Left cardiac atrium (tissue), 4 donors: ENCODE results near the gene PRDX3. TPM values are rescaled to one million over a fixed set of nuclear protein-coding genes. Genes with fewer than 3 reads are reported as not detected.

Experiments
- ATAC-seq, 2 donors: fragments of 200-7000 bp; cut with Tn5 transposase; one replicate each; pipeline ENCODE4 v1.9.1; 2020; ENCODE audit warnings: mild to moderate bottlenecking in 2 of 2, moderate library complexity in 2 of 2
- DNase-seq: peaks from one replicate; pipeline ENCODE4 v3.0.0-alpha.2; 2020
- intact Hi-C, 2 donors: fragments of 100-400 bp; cut with DNase I; formaldehyde crosslinking; loops; one replicate each; pipeline versions ENCODE4 v1.14.1 to v1.15.1; 2022 to 2023
- long read RNA-seq: library from polyadenylated mRNA; unstranded; transcript quantifications from one replicate; pipeline ENCODE4 v2.0.0, GENCODE V29; 2021
- total RNA-seq, 2 donors: library from RNA; stranded (reverse); fragmentation: NEBNext Ultra II Directional; extraction: Animal tissue kit (Norgen Biotek cat#: 25700); gene quantifications; one replicate each; pipeline ENCODE4 v1.2.1, GENCODE V29; 2021
- donor health status: DM: no; HTN: yes; CAD: no.
- donor health status: DM: no; HTN: yes; CAD: no; lungs with severe emphysema.
- donor health status: DM: yes; HTN: yes; CAD: no.
- donor health status: Dilated cardiomyopathy.

PRDX3 gene
- 100 to 1,000 TPM; 162 to 183 TPM for total RNA-seq
- long read RNA-seq, transcript PRDX3-201 (7 exons, 1,591 nt) = major isoform, 475 of 486 reads
- long read RNA-seq, partial matches to known transcripts = 4 of 486 reads
- long read RNA-seq, other reads (novel, unspliced or antisense) = 6 of 486 reads

DNA sequence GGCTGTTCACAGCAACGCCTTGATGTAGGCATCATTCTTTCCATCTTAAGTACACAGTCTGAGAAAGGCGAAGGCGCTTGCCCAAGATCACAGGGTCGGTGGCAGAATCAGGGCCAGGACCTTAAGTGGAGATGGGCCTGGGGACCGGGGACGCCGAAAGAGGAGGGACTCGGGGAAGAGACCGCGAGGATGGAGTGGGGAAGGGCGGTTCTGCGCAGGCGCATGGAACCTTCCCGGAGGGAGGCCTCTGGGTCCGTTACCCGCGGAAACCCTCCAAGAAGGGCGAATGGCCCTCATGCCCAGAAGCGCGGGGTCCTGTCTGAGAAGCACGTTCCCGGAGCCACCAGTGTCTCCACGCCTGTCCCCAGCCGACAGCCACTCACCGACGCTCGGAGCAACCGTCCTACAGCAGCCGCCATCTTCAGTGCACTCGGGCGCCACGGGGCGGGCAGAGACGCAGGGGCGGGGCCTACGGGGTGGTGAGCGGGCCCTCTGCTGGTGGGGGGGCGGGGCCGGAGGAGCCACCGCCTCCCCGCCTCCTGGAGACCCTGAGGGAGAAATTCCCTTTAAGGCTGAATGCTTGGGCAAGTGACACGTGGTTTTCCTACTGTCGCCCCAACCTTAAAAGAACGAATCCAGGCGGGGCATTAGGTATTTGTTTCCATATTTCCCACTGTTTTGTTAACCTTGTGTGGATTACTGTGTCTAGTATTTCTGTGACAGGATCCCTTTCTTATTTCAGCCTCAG is at the start of gene PRDX3:
TSS of gene PRDX3 (minus strand) at position 441 of the 748 bp plus-strand sequence. CDS start at position 419, 22 bp downstream.
- intact Hi-C loops = no loop called here
- ATAC-seq = peak; percentile 99 to 100
- DNase-seq = peak; percentile 95

DNA sequence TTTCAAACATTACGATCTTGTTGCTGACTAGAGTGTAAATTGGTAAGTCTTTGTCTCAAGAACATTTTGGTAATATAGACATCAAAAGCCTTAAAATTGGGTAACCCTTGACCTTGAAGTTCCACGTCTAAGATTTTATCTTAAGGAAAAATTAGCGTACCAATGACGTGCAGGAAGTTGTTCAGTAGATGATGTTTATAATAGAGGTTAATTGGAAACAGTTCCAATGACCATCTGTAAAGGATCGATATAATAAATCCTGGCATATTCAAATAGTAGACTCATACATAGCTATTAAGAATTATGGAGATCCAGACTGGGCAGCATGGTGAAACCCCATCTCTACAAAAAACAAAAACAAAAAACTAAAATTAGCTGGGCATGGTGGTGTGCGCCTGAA is 49.2 kb upstream of the PRDX3 start:
- ATAC-seq (no peak), DNase-seq (no peak)

DNA sequence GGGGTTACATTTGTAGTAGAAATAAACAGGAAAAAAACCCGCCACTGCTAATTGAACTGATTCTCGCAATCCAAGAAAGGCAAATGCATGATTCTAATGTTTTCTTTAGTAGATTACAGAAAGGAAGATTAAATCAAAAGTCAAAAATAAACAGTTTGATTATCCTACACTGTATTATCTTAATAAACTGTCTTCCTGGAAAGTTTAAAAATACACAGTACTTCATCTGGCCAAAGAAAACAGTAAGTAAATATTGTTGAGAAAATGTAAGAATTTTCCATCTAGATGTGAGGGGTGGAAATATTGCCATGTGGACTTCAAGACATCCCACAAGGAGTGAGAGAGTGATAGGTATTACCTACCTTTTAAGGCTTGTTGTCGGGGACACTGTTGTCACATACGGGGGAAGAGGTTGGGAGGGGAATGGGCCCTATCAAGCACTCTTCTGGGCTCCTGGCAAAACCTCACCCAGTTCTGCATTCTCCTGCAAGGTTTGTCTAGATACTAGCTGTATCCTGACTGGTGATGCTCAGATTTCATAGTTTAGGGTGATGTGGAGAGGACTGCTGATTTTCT is 46.6 kb upstream of the PRDX3 start:
- DNase-seq (no peak), ATAC-seq (no peak)
- intact Hi-C loops = no loop called here

More for the DNA sequence above, 49.2 kb upstream of the PRDX3 start:
- intact Hi-C loops = no loop called here

DNA sequence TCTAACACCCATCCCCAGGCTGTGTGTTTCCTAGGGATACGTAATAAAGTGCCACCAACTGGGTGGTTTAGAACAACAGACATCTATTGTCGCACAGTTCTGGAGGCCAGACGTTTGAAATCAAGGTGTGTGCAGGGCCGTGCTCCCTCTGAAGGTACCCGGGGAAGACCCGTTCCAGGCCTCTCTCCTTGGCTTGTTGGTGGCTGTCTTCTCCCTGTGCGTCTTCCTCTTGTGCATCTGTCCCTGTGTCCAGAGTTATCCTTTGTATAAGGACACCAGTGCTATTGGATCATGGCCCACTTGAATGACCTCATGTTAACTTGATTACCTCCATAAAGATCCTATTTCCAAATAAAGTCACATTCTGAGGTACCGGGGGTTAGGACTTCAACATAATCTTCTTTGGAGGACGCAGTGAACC is 44.4 kb upstream of the PRDX3 start:
- intact Hi-C loops = no loop called here
- DNase-seq (no peak), ATAC-seq (peak in 1 of 2 donors; percentile 6)

DNA sequence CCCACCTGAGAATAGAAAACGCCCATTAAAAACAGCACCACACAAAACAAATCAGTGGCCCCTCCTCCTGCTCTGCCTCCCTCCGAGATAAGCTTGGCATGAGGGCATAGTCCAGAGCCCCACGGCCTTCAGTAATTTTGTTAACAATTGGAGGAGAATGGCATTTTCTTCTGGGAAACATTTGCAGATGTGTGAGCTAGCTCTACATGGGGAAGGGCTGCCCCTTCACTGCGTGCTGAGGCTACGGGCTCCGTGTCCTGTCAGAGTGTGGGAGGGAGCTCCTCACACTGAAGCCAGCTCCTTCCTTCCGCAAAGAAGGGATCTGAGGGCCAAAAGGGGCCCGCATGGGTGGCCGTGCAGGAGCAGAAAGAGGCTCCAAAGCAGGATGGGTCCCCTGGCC is 43.9 kb upstream of the PRDX3 start:
- intact Hi-C loops = no loop called here
- peak; percentile 55 to 72 for ATAC-seq
- DNase-seq = no peak

DNA sequence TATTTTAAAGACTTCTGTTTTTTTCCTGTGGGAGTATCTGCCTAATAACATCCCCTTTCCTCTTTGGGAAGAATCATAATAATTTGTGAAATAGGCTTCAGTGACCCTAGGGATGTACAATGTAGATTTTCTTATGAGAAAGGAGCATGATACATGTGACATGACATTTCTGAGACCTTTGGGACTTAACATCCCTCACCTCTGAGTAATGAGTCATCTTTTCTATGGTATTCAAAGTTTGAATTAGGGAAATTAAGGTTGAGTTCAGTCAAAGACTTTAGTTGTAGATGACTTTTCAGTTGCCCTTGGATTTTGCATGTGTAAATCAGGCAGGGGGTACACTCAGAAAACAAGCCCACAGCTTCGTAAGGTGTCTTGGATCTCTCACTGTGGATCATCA is 43.1 kb upstream of the PRDX3 start:
- DNase-seq (no peak), ATAC-seq (no peak)
- intact Hi-C loops = no loop called here

DNA sequence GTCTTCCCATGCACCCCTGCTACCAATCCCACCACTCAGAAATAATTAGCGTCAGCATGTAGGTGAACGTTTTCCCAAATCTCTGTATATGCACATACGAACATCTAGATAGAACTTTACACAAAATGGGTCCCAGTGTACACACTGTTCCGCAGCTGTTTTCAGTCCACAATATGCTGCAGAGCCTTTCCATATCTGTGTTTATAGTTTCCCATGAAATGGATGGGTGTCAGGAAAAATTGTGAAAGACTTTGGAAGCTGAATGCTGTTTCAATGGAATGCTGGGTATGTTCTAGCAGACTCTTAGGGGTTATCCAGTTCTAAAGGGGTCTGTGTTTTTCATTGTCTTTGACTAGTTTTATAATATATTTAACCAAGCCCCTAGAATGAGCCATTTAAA is 42.6 kb upstream of the PRDX3 start:
- ATAC-seq (peak; percentile 25 to 32), DNase-seq (no peak)
- intact Hi-C loops = no loop called here

DNA sequence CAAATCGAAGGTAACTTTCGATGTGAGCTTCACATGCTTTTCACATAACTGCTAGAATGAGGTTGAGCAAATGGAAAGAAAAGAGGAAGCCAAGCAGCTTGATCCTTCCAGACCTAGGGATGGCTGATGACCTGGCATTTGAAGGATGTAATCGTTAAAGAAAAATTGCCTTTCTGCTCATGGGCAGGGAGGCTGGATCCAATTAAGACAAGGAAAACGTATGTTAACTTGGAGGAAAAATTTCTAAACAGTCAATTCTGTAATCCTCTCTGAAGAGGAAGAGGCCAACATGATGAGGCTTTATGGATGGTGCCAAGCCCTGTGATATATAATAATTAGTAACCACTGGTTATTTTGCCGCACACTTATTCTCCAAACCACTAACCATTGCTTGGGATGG is 41.3 kb upstream of the PRDX3 start:
- intact Hi-C loops = no loop called here
- ATAC-seq (no peak), DNase-seq (no peak)

DNA sequence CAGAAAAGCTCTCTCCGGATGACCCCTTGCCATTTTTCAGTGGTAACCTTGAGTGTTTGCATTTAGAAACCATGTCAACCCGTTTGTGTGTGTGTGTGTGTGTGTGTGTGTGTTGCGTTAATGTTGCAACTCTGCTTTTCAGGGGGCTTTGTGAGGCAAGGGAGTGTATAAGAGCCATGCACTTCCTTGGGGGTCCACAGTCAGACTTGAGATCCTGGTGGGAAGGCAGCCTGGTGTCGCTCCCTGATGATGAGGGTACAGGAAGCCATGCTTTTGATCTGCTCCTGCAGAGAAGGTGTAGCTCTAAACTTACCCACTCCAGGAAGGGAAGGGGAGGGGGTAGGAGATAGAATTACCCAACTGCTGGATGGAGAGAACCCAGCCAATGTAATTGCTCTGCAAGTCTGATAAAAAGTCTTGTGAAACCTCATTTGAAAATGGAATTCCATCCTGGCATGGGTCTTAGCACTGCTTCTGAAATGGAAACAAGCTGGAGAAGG is 39.4 kb upstream of the PRDX3 start:
- no peak for DNase-seq
- intact Hi-C loops = no loop called here
- peak; percentile 67 to 72 for ATAC-seq

DNA sequence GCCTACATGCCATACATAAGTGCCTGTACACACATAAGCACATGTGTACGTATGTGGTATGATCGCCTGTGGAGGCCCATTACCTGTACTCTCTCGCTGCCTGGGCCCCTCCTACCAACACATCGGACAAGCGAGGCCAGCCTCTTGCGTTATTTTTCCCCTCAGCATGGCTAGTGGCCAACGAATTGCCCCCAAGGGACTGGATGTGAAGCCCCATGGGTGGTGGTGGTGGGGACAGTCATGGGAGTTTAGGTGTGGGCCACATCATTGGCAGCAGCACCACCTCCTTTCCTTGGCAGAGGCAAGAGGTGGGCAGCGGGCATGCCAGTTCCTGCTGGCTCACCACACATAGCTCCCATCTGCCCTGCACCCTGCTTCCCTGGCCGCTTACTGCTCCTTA is 38.8 kb upstream of the PRDX3 start:
- ATAC-seq (no peak), DNase-seq (no peak)
- intact Hi-C loops = no loop called here

DNA sequence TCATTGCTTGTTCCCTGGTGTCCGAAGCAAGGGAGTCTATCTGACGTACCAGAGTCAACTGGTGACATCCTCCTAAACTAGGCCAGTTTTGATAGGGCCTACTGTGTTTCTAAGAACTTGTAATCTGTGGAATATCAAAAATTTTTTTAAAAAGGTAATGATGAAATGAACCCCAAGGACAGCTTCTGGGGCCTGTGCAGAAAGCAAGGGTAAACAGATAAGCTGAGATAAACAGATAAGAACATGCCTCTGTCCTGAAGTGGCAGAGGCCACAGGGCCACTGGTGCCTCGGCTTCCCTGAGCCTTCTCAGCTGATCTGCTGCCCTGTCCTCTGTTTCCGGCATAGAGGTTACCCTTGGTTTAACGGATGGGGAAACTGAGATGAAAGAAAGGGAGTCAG is 37.5 kb upstream of the PRDX3 start:
- DNase-seq (no peak), ATAC-seq (no peak)
- intact Hi-C loops = no loop called here

DNA sequence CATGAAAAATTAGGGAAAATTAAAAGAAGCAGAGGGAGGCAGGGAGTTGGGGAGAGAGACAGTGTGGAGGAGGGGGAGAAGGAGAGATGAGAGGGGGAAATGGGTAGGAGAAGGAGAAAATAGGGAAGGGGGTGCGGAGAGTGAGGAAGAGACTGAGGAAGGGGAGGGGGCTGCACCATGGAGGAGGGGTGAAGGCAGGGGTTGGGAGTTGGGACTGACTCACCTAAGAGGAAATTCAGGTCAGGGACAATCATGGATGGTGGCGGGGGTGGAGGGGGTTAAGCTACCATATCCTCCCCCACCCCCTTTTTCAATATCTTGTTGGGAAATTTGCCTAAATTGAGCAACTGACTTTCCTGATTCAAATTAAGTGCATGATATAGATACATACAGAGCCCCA is 36.8 kb upstream of the PRDX3 start:
- ATAC-seq (no peak), DNase-seq (no peak)
- intact Hi-C loops = no loop called here

DNA sequence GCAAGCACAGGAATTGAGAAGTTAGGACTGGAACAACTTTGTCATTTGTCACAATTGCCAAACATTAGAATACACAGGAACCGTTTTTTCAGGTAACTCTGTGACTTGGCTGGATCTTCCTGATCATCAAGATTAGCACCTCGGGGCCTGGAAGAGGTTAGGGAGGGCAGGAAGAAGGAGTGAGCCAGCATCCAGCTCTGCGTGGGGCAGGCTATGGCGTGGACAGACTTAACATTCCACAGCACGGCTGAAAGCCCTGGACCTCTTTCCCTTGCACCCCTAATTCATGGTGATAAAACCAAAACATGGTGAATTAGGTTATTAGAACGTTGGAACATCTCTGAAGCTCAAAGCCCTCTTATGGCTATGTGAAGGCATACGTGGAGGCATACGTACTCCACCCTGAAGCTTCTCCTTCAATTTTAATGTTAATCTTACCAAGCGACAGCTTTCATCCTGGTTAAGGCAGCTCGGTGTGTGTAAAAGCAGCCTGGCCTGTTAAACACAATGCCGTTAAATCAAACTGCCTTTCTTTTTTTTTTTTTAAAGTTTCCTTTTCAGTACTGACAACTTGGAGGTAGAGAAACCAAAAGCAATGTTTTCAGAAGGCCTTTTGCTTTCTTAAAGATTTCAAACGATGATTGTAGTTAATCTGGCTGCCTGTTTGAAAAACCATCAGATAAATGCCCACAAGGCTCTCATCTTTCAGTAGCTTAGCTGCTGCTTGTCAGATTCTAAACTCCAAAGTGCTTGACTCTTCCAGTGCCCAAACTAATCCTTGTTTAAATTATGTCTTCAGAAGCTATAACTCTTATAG is 33.2 kb upstream of the PRDX3 start:
- intact Hi-C loops = loop anchor here in 1 of 2 donors (5.0 kb wide), 2 partner anchors 40 to 80 kb away; no protein-coding TSS in a partner anchor
- ATAC-seq = no peak
- DNase-seq = no peak

DNA sequence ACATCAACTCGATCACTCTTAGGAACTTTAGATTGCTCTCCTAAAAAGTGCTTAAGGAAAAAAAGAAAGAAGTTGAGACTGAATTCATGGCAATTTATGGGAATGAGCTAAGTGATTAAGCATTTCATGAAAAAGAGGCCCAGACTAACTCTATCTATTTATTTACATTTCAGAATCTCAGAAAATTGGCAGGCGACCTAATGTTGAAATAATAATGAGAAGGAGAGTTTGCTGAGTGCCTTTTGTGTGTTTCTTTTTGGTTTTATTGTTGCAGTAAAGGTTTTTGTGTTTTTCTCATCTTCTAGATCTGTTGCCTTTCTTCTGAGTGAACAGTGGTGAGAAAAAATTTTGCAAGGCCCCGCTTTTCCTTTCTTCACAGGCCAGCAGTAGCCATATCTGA is 32.6 kb upstream of the PRDX3 start:
- no peak for ATAC-seq
- no peak for DNase-seq
- intact Hi-C loops = loop anchor here in 1 of 2 donors (5.0 kb wide), 2 partner anchors 41 to 81 kb away; no protein-coding TSS in a partner anchor

DNA sequence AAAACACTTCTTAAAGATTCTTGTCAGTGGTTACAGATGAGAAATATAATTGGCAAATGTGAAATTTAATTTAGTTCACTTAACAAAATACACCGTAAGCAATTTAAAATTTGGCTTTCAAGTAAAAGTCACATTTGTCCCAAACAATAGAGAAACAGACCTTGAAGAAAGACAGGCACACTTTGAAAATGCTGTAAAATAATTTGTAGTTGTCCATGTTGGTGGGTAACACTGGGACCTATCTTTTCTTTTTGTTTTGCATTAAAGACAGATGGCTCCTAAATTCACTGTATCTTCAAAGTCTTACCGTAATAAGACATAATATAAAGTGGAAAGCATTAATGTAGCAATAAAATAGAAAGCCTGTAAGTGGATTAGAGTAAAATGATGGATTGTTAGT is 32.0 kb upstream of the PRDX3 start:
- no peak for DNase-seq
- intact Hi-C loops = loop anchor here in 1 of 2 donors (5.0 kb wide), 2 partner anchors 42 to 82 kb away; no protein-coding TSS in a partner anchor
- ATAC-seq = no peak

DNA sequence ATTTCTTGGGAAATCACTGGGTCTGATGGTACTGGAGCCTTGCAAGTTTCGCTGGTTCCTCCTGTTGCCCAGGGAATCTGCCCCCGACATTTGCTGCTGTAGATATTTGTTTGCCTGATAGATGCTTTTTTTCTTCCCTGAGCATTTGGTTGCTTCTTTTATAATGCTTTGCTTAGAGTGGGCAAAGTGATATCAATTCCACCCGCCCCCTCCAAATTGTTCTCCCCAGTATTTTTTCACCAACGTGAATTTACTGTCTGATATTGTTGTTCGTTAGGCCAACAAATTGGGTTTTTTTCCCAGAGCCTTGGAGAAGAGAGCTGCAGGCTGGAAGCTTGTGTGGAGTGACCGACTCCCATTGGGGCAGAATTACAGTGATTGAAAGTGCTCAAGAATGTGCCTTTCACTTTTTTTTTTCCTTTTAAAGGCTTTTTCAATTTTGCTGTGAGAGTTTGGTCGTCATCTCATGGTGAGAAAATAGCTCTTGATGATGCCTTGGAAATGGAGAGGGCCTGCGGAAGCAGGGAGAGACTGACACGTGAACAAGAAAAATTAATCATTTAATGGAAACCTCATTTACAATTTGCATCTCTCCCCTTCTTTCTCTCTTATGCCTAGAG is 31.2 kb upstream of the PRDX3 start:
- intact Hi-C loops = loop anchor here (2.0 to 10.0 kb wide), 5 partner anchors 42 to 205 kb away; no protein-coding TSS in a partner anchor
- ATAC-seq = no peak

DNA sequence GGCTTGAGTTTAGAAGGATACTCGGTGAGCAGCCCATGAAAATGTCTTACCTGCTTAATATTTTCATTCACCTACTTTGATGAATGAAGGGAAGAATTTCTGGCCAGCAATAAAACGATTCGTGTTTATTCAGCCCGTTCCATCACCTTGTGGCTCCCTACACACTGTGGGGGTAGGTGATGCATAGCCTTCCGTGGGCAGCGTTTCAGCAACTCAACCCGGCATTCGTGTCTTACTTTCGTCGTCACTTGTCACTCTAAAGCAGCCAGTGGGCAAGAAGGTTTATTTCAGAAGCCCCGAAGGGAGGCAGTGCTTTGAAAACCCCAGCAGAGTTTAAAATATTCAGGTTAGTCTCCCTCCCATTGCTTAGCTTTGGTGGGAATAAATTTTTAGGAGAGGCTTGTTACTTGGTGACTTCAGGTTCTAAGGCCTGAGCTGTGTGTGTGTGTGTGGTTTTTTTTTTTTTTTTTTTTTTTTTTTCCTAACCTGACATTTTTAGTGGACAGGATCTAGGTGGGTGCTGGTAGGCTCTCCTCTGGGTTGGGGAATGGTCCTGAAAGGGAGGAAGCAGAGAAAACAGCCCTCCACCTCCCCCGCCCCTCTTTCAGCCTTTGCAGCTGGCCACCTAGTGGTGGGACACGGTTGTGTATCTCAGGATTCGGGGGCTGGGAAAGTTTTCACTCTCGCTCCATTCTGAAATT is 30.6 kb upstream of the PRDX3 start:
- DNase-seq (peak; percentile 76), ATAC-seq (peak in 1 of 2 donors; percentile 3)
- intact Hi-C loops = loop anchor here (2.0 to 10.0 kb wide), 3 partner anchors 63 to 206 kb away; no protein-coding TSS in a partner anchor

More for the DNA sequence above, 31.2 kb upstream of the PRDX3 start:
- DNase-seq = no peak

DNA sequence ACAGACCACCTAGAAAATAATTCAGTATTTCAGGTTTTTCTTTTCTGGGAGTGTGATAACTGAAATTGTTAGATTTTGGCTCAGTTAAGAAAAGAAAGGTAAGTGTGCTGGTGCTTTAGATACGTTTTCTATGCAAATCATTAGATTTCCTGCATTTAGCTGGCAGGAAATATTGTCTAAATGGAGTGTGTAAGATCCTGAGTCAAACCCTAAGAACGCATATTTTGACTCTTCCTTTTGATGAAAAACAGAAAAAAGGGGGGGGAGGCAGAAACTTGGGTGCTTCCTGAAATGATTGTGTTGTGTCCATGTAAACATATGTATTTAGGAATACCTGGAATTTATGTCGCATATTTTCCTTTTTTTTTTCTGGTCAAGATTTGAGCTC is 29.9 kb upstream of the PRDX3 start:
- ATAC-seq (no peak), DNase-seq (no peak)
- intact Hi-C loops = loop anchor here (2.0 to 10.0 kb wide), 3 partner anchors 64 to 206 kb away; no protein-coding TSS in a partner anchor
